GM19193 (cell line): ENCODE measurements around the gene ARMC12.

ENCODE experiments used
- POLR2A ChIP-seq: IDR thresholded peaks from 4 replicates; pipeline ENCODE4 v1.6.1; 2011; ENCODE audit not compliant: insufficient read depth, insufficient read length; ENCODE audit errors: extremely low read depth

The ARMC12 gene

GRCh38 chr6:35713006-35713767, 23.6 kb upstream of the ARMC12 start:
- no peak for TF ChIP-seq POLR2A

GRCh38 chr6:35716798-35717197, 20.0 kb upstream of the ARMC12 start:
- TF ChIP-seq POLR2A = no peak

GRCh38 chr6:35717449-35718374, 19.1 kb upstream of the ARMC12 start:
- no peak for TF ChIP-seq POLR2A

GRCh38 chr6:35718375-35718736, 18.5 kb upstream of the ARMC12 start:
- TF ChIP-seq POLR2A = no peak

- TF ChIP-seq POLR2A = peak; percentile 30
Observed at GRCh38 chr6:35718911-35719381, 17.9 kb upstream of the ARMC12 start.

- TF ChIP-seq POLR2A = peak; percentile 18
Observed at GRCh38 chr6:35719404-35719829, 17.4 kb upstream of the ARMC12 start.

GRCh38 chr6:35719830-35720733, 16.8 kb upstream of the ARMC12 start:
- no peak for TF ChIP-seq POLR2A

GRCh38 chr6:35722121-35722761, 14.6 kb upstream of the ARMC12 start:
- TF ChIP-seq POLR2A = no peak

GRCh38 chr6:35723587-35723986, 13.2 kb upstream of the ARMC12 start:
- no peak for TF ChIP-seq POLR2A

- no peak for TF ChIP-seq POLR2A
Observed at GRCh38 chr6:35724059-35724458, 12.8 kb upstream of the ARMC12 start.

- TF ChIP-seq POLR2A = no peak
Observed at GRCh38 chr6:35724471-35724870, 12.4 kb upstream of the ARMC12 start.

- no peak for TF ChIP-seq POLR2A
Observed at GRCh38 chr6:35725081-35725708, 11.6 kb upstream of the ARMC12 start.

GRCh38 chr6:35725721-35726438, 11.0 kb upstream of the ARMC12 start:
- no peak for TF ChIP-seq POLR2A
